AG04449 (cell line): ENCODE data around the gene MCRIP1.

Source experiments
- CTCF ChIA-PET: fragments of 350-600 bp; formaldehyde crosslinking; extraction: SDS; loops from one replicate; lab custom pipeline; 2021; ENCODE audit warnings: antibody characterized with exemption; lab: Yijun Ruan, JAX
- POLR2A ChIA-PET: fragments of 400-600, 350-600 bp; formaldehyde crosslinking; extraction: SDS; loops from one replicate; lab custom pipeline; 2020; ENCODE audit warnings: antibody characterized with exemption, inconsistent platforms; lab: Yijun Ruan, JAX
- DNase-seq: peaks from one replicate; pipeline ENCODE4 v3.0.0-alpha.2; 2010; ENCODE audit warnings: low read depth, low spot score
- H3K4me3 ChIP-seq: 2 replicates; pipeline ENCODE4 v1.5.1; 2011; ENCODE audit warnings: low read depth, mild to moderate bottlenecking, control low read depth, low read length
- TF ChIP-seq, protein P1 (sequence below): IDR thresholded peaks from one replicate; pipeline ENCODE4 v1.5.1; 2011; ENCODE audit warnings: mild to moderate bottlenecking, moderate library complexity, low read length, control low read depth, inconsistent platforms; ENCODE audit not compliant: insufficient read depth; ENCODE audit errors: missing control alignments

MCRIP1 gene

DNA sequence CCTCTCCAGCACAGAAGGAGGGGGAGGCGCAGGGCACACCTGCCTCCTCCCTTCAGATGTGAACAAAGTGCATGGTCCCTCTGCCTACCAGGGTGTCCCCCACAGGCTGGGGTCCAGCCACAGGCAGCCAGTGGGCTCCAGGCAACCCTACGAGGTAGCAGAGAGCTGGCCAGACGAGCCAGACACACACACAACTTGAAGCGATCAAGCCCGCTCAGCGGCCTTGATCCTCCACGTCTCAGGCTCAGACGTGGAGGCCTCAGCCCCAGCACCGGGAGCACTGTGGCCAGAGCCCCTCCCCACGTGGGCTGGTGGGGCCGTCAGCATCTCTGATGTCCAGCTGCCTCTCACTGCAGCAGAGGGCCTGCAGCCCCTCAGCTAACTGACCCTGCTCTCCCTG, 8.5 kb downstream of the MCRIP1 start:
- DNase-seq, result no peak
- TF ChIP-seq, protein P1, sequence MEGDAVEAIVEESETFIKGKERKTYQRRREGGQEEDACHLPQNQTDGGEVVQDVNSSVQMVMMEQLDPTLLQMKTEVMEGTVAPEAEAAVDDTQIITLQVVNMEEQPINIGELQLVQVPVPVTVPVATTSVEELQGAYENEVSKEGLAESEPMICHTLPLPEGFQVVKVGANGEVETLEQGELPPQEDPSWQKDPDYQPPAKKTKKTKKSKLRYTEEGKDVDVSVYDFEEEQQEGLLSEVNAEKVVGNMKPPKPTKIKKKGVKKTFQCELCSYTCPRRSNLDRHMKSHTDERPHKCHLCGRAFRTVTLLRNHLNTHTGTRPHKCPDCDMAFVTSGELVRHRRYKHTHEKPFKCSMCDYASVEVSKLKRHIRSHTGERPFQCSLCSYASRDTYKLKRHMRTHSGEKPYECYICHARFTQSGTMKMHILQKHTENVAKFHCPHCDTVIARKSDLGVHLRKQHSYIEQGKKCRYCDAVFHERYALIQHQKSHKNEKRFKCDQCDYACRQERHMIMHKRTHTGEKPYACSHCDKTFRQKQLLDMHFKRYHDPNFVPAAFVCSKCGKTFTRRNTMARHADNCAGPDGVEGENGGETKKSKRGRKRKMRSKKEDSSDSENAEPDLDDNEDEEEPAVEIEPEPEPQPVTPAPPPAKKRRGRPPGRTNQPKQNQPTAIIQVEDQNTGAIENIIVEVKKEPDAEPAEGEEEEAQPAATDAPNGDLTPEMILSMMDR, result no peak
- ChIA-PET CTCF (interaction anchor here (1.5 kb wide), 1 partner anchor 90 kb away, joined by 6 read pairs; no protein-coding TSS in a partner anchor), POLR2A (no interaction called here)
- H3K4me3 ChIP-seq, result no peak overlapping the region

DNA sequence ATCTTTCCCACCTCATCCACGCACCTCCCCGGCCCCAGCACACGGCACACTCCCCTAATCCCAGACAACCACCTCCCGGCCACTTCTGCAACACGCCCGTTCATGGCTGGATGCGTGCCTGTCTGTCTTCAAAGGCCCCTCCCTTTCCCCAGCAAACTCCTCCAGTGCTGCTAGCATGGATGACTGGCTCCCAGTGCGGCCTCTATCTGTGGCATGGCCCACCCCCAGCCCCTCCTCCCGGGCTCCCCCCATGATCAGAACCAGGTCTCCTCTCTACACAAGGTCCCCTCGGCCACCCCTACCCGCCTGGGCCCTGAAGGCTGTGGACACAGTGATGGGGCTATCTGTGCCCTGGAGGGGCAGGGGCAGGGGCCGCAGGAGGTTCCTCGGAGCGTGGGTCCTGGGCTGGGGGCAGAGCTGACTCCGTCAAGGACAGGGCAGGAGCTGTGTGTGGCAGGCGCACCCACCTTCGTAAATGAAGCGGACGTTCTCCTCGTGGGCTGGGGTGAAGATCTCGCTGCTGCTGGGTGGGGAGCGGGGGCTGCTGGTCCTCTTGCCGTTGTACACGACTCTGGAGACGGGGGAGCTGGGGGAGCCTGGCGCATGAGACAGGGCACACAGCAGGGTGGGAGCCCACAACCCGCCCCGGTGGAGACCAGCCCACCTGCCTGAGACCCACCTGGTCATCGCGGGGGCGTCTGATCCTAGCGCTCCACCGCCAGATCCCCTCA, 9.1 kb downstream of the MCRIP1 start:
- no peak overlapping the region for H3K4me3 ChIP-seq
- no peak for DNase-seq
- TF ChIP-seq, protein P1, result no peak
- ChIA-PET POLR2A (no interaction called here), CTCF (interaction anchor here (1.5 kb wide), 1 partner anchor 89 kb away, joined by 6 read pairs; no protein-coding TSS in a partner anchor)

DNA sequence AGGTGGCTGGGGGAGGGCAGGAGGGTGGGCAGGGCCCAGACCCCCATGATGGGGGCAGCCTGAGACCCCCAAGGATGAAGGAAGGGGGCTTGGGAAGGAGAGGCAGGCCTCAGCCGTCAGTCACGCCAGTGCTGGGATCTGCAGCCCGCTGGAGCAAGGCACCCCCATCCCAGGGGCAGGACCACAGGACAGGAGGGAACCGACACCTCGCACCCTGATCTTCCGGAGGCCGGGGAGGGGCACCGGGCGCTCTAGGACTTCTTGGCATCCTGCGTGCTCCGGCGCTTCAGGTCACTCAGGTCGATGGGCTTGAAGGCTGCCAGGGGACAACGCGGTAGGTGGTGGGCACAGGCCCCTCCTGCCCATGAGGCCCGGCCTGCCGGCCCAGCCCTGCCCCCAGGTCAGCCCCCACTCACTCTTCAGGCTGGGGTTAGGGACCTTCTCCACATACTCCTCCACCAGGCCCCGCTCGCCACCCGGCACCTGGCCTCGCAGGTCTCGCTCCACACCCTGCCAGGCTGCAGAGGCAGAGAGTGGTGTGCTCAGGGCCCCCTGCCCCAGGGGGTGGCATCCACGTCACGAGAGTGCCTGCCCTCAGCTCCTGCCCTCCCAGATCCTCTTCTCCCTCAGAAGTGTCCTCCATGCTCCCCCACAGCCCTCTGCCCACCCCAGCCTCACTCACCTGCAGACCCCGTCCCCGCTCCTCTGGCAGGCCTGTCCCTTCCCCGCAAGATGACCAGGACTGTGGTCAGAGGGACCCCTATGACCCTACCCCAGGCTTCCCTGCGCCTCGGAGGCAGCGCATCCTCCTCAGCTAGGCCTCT, 9.9 kb downstream of the MCRIP1 start:
- ChIA-PET CTCF (no interaction called here), POLR2A (no interaction called here)
- H3K4me3 ChIP-seq, result no peak overlapping the region
- DNase-seq, result no peak
- TF ChIP-seq, protein P1, result no peak

DNA sequence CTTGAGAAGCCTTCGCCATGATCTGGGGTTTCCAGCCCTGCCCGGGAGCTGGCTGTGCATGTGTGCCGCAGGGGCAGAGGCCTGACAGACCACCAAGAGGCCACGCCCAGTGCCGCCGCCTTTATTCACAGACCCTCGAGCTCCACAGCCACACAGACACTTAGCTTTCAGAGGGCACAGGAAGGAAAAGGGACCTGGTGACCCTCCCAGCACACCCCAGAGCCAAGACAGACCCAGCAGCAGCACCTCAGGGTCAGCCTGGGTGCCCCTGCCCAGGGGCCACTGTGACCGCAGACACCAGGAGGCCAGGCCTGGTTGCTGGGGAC, 10.8 kb downstream of the MCRIP1 start:
- TF ChIP-seq, protein P1, result no peak
- no peak overlapping the region for H3K4me3 ChIP-seq
- POLR2A ChIA-PET, result interaction anchor here (1.3 kb wide), 1 partner anchor 11 kb away, joined by 3 read pairs; the partner anchor contains the start of gene MCRIP1
- CTCF ChIA-PET, result interaction anchor here (1.7 kb wide), 1 partner anchor 30 kb away, joined by 3 read pairs; no protein-coding TSS in a partner anchor
- no peak for DNase-seq

DNA sequence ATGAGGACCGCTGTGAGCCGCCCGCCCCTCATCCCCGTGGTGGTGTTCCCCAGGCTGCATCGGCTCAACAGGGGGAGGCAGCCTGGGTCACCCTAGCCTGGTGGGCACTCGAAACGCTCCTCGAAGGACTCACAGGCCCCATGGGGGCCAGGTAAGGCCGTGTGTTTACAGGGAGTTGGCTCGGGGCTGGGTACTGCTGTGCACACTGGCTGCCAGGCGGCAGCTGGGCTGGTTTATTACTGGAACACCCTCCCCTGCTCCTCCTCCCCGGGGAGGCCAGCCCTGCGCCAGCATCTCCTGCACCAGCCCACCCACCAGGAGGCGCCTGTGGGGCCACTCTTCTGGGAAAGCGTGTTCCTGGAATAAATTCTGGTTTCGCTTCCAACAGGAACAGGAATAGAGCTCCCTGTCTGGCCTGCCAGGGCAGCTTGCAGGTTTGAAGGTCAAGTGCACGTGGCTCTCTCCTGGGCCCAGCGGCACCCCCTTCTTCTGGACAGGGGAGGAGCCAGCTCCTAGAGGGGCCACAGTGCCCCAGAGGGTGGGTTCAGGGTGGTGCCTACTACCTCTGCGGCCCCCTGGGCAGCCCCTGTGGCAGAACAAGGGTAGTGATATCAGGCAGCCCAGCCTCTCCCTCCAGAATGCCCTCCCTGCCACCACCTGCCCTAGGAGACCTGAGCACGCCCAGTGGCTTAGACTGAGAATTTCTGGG, 11.3 kb downstream of the MCRIP1 start:
- no peak for DNase-seq
- TF ChIP-seq, protein P1, result peak; percentile 64
- CTCF ChIA-PET, result interaction anchor here (1.7 kb wide), 1 partner anchor 31 kb away, joined by 3 read pairs; no protein-coding TSS in a partner anchor
- POLR2A ChIA-PET, result interaction anchor here (1.3 kb wide), 1 partner anchor 11 kb away, joined by 3 read pairs; the partner anchor contains the start of gene MCRIP1
- no peak overlapping the region for H3K4me3 ChIP-seq
